Transverse colon (tissue), 4 donors: ENCODE data around the gene GABRG3. TPM values are rescaled to one million over a fixed set of nuclear protein-coding genes. Genes with fewer than 3 reads are reported as not detected.

Experiments used
- DNase-seq: peaks from one replicate; pipeline ENCODE4 v3.0.0-alpha.2; 2019
- H3K27ac ChIP-seq, 4 donors: fragments of 200-600 bp; sonication (generic); 2 replicates each; pipeline ENCODE4 v1.5.1; 2016 to 2018; ENCODE audit warnings: inconsistent platforms in 4 of 4
- H3K27me3 ChIP-seq: fragments of 200-600 bp; sonication (generic); 2 replicates; pipeline ENCODE4 v1.5.1; 2017; ENCODE audit warnings: inconsistent platforms
- H3K36me3 ChIP-seq, 4 donors: fragments of 200-600 bp; sonication (generic); 2 replicates each; pipeline ENCODE4 v1.5.1; 2017 to 2019; ENCODE audit warnings: inconsistent platforms in 4 of 4
- H3K4me1 ChIP-seq, 4 donors: fragments of 200-600 bp; sonication (generic); 2 replicates each; pipeline ENCODE4 v1.5.1; 2017 to 2020; ENCODE audit warnings: inconsistent platforms in 4 of 4
- H3K4me3 ChIP-seq, 4 donors: fragments of 200-600 bp; sonication (generic); 1 replicate in 1 of 4; 2 replicates in 3 of 4; pipeline versions ENCODE4 v1.5.1 to v1.6.1; 2017 to 2019; ENCODE audit warnings: inconsistent platforms in 4 of 4
- H3K9me3 ChIP-seq, 2 donors: fragments of 200-600 bp; sonication (generic); 2 replicates each; pipeline ENCODE4 v1.5.1; 2017 to 2019; ENCODE audit warnings: inconsistent platforms in 2 of 2
- EP300 ChIP-seq: sonication (generic); formaldehyde crosslinking; IDR thresholded peaks from one replicate; pipeline ENCODE4 v1.6.1; 2017; ENCODE audit warnings: antibody characterized with exemption, low read depth
- POLR2A ChIP-seq: fragments of 450-650 bp; IDR thresholded peaks from one replicate; pipeline ENCODE4 v1.6.1; 2016; ENCODE audit warnings: antibody characterized with exemption, mild to moderate bottlenecking, moderate library complexity
- POLR2AphosphoS5 ChIP-seq, 3 donors: sonication (generic); formaldehyde crosslinking; IDR thresholded peaks; one replicate each; pipeline ENCODE4 v1.6.1; 2016; ENCODE audit warnings: antibody characterized with exemption in 3 of 3
- WGBS, 2 donors: methylation state at CpG; one replicate each; pipeline ENCODE4 v1.1.5; 2018; ENCODE audit warnings: low coverage in 1 of 2; 5-methylcytosine and 5-hydroxymethylcytosine counted together
- in situ Hi-C, 4 donors: fragments of 200-750 bp; cut with MboI; loops; one replicate each; pipeline versions ENCODE4 v1.15.0 to v1.15.1; 2017; ENCODE audit warnings: low sequenced_read_pairs in 3 of 4, low pct_ligation_motif_present in 1 of 4, low pct_unique_long_range_greater_than_20kb in 1 of 4
- intact Hi-C: fragments of 100-400 bp; cut with DNase I; formaldehyde crosslinking; loops from one replicate; pipeline ENCODE4 v1.15.1; 2023; ENCODE audit warnings: low total_unique reads
- total RNA-seq, 4 donors: library from RNA; depleted of rRNA; stranded (reverse); fragments of >200 nt; gene quantifications; one replicate each; pipeline ENCODE4 v1.1.0, GENCODE V29; 2016
- TF ChIP-seq, protein P1 (sequence below), 5 experiments: fragments of 200-600 bp in 3 of 5; fragments of 450-650 bp in 2 of 5; sonication (generic) in 3 of 5; IDR thresholded peaks; 1 replicate in 2 of 5; 2 replicates in 3 of 5; pipeline ENCODE4 v1.5.1; 2016 to 2017; ENCODE audit warnings: antibody characterized with exemption in 5 of 5, inconsistent platforms in 3 of 5, mild to moderate bottlenecking in 2 of 5, moderate library complexity in 1 of 5

Gene GABRG3
- total RNA-seq, 4 donors from 2014 or later, result not detected

GRCh38 chr15:26971271-26972018 is 464 bp downstream of the GABRG3 start:
- peaks cover 13% of the 10 kb centered on the region for H3K27me3 ChIP-seq
- no peaks in the 10 kb centered on the region for H3K4me1 ChIP-seq
- H3K9me3 ChIP-seq, result peaks cover 0 to 3% of the 10 kb centered on the region in 2 donors
- DNase-seq, result no peak
- no peak overlapping the region for H3K4me3 ChIP-seq
- intact Hi-C loops (loop anchor here (2.0 kb wide), 1 partner anchor 21 kb away; no protein-coding TSS in a partner anchor), in situ Hi-C loops (no loop called here)
- 47% methylated on average over 42 of the region's 72 CpGs; no CpG with 5 or more reads in 1 of the 2 donors for WGBS, 2 donors
- TF ChIP-seq, protein P1, sequence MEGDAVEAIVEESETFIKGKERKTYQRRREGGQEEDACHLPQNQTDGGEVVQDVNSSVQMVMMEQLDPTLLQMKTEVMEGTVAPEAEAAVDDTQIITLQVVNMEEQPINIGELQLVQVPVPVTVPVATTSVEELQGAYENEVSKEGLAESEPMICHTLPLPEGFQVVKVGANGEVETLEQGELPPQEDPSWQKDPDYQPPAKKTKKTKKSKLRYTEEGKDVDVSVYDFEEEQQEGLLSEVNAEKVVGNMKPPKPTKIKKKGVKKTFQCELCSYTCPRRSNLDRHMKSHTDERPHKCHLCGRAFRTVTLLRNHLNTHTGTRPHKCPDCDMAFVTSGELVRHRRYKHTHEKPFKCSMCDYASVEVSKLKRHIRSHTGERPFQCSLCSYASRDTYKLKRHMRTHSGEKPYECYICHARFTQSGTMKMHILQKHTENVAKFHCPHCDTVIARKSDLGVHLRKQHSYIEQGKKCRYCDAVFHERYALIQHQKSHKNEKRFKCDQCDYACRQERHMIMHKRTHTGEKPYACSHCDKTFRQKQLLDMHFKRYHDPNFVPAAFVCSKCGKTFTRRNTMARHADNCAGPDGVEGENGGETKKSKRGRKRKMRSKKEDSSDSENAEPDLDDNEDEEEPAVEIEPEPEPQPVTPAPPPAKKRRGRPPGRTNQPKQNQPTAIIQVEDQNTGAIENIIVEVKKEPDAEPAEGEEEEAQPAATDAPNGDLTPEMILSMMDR (IDR thresholded peaks at IDR 0.05), result no peak
- TF ChIP-seq POLR2A, result no peak
- TF ChIP-seq POLR2AphosphoS5 (IDR thresholded peaks at IDR 0.05), result no peak
- no peak for TF ChIP-seq EP300
- no peaks in the 10 kb centered on the region for H3K36me3 ChIP-seq
- H3K27ac ChIP-seq, result no peak overlapping the region

DNA sequence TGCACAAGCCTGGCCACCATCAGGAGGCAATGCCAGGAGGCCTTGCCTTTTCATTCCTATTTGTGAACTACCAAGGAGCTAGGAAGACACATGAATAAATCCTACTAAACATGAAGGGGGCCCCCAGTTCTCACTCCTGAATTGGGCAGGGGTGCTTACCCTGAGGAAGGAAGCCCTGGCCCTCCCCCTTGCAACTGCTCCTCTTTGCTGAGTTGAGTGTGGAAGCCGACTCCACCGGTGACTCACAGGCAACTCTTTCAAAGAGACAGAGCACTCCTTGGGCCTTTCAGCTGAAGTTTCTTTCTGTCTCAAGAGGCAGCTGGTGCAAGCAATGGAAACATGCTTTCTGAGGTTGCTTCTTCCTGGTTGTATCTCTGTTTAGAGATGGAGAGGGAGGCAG is 1.7 kb downstream of the GABRG3 start:
- Histone ChIP-seq H3K27ac (no peak overlapping the region), H3K9me3 (peaks cover 0 to 3% of the 10 kb centered on the region in 2 donors), H3K36me3 (no peaks in the 10 kb centered on the region), H3K27me3 (peaks cover 13% of the 10 kb centered on the region), H3K4me1 (no peaks in the 10 kb centered on the region), H3K4me3 (no peak overlapping the region)
- TF ChIP-seq POLR2AphosphoS5 (IDR thresholded peaks at IDR 0.05) (no peak), POLR2A (no peak), EP300 (no peak)
- TF ChIP-seq, protein P1 (IDR thresholded peaks at IDR 0.05), result no peak
- no peak for DNase-seq
- in situ Hi-C loops (no loop called here), intact Hi-C loops (loop anchor here (2.0 kb wide), 1 partner anchor 22 kb away; no protein-coding TSS in a partner anchor)
- WGBS, 2 donors, result 61% methylated on average over 2 of the region's 2 CpGs; no CpG with 5 or more reads in 1 of the 2 donors

- H3K27me3 ChIP-seq, result peaks cover 13% of the 10 kb centered on the region
- no peak for DNase-seq
- no peaks in the 10 kb centered on the region for H3K4me1 ChIP-seq
- no peaks in the 10 kb centered on the region for H3K36me3 ChIP-seq
- TF ChIP-seq EP300 (no peak), POLR2A (no peak)
- TF ChIP-seq, protein P1 (IDR thresholded peaks at IDR 0.05), result no peak
- H3K27ac ChIP-seq, result no peak overlapping the region
- peaks cover 0 to 3% of the 10 kb centered on the region in 2 donors for H3K9me3 ChIP-seq
- in situ Hi-C loops (no loop called here), intact Hi-C loops (no loop called here)
- 27 to 40% methylated on average over 5 to 9 of the region's 9 CpGs for WGBS, 2 donors
- H3K4me3 ChIP-seq, result no peak overlapping the region
These were observed 3.3 kb downstream of the GABRG3 start for GRCh38 chr15:26974120-26974780.

DNA sequence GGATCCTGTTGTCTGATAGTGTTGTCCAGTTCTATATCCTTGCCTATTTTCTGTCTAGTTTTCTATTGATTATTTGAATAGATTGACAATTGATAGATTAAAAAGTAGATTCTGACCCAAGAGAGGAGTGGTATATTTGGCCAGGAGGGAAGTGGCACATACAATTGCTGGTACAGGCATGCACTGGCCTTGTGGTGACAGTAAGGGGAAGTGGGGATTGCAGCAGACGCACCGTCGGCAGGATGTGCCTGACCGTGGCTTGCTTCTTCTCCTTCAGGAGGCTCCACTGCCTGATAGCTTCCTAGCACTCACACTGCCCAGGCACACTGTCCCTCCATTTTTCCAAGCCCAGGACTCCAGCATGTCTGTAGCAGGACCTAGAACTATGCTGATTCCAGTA is 10.5 kb downstream of the GABRG3 start:
- no peak for DNase-seq
- 72% methylated on average over 4 of the region's 4 CpGs; no CpG with 5 or more reads in 1 of the 2 donors for WGBS, 2 donors
- no peaks in the 10 kb centered on the region for H3K4me1 ChIP-seq
- TF ChIP-seq POLR2A (no peak), POLR2AphosphoS5 (IDR thresholded peaks at IDR 0.05) (no peak), EP300 (no peak)
- TF ChIP-seq, protein P1 (IDR thresholded peaks at IDR 0.05), result no peak
- H3K9me3 ChIP-seq, result no peaks in the 10 kb centered on the region
- no peak overlapping the region for H3K27ac ChIP-seq
- H3K4me3 ChIP-seq, result no peak overlapping the region
- in situ Hi-C loops (no loop called here), intact Hi-C loops (no loop called here)
- H3K27me3 ChIP-seq, result no peaks in the 10 kb centered on the region
- no peaks in the 10 kb centered on the region for H3K36me3 ChIP-seq
